Activated CD4-positive, alpha-beta T cell treated with anti-CD3 and anti-CD28 coated beads, Interleukin-2, amount 50 U/mL, for 1 hour (primary cell): ENCODE measurements around the gene SLC34A3.
"Not testable (repeated sequence)": the region's sequence is repeated elsewhere in the genome, so short reads cannot be mapped to it uniquely, and the experiment has no call there.

Source experiments
- DNase-seq: peaks from one replicate; pipeline ENCODE4 v3.0.0-alpha.2; 2020

SLC34A3 gene

GRCh38 chr9:137243626-137244485 is 13.2 kb downstream of the SLC34A3 start:
- no peak for DNase-seq

- DNase-seq = no peak
Measured at GRCh38 chr9:137244486-137245449, 14.1 kb downstream of the SLC34A3 start.

GRCh38 chr9:137245450-137246421 is 15.0 kb downstream of the SLC34A3 start:
- no peak for DNase-seq

GRCh38 chr9:137247135-137247915 is 16.6 kb downstream of the SLC34A3 start:
- no peak for DNase-seq

- DNase-seq = no peak
Measured at GRCh38 chr9:137247916-137248175, 17.1 kb downstream of the SLC34A3 start.

GRCh38 chr9:137250329-137251193 is 19.9 kb downstream of the SLC34A3 start:
- DNase-seq = no peak

- no peak for DNase-seq
Measured at GRCh38 chr9:137251194-137251461, 20.4 kb downstream of the SLC34A3 start, which contains the start of gene STPG3. Gene STPG3 (plus strand): TSS chr9:137251286. CDS start chr9:137251287, 1 bp downstream.

GRCh38 chr9:137251490-137252268 is 21.0 kb downstream of the SLC34A3 start:
- DNase-seq = no peak

- no peak for DNase-seq
Measured at GRCh38 chr9:137252555-137253506, 22.1 kb downstream of the SLC34A3 start.

GRCh38 chr9:137253717-137254623 is 23.3 kb downstream of the SLC34A3 start:
- DNase-seq = no peak

GRCh38 chr9:137254624-137255447 is 24.1 kb downstream of the SLC34A3 start, which contains the start of gene NELFB:
Gene NELFB (plus strand): TSS chr9:137255327.
- DNase-seq = peak; percentile 96

GRCh38 chr9:137255448-137256114 is 24.9 kb downstream of the SLC34A3 start:
- DNase-seq = no peak

- DNase-seq = no peak
Measured at GRCh38 chr9:137256362-137256761, 25.7 kb downstream of the SLC34A3 start.

- DNase-seq = no peak
Measured at GRCh38 chr9:137256856-137257255, 26.2 kb downstream of the SLC34A3 start.

- DNase-seq = not testable (repeated sequence)
Measured at GRCh38 chr9:137262173-137262908, 31.6 kb downstream of the SLC34A3 start.

- DNase-seq = no peak
Measured at GRCh38 chr9:137262909-137263285, 32.2 kb downstream of the SLC34A3 start.
